GM18498 (cell line): ENCODE measurements around the gene FGF21.
"Not testable (repeated sequence)": the region's sequence is repeated elsewhere in the genome, so short reads cannot be mapped to it uniquely, and the experiment has no call there.

Experiments used
- ATAC-seq: cut with Tn5 transposase; IDR thresholded peaks from one replicate; pipeline ENCODE4 v1.9.1; 2021; ENCODE audit warnings: mild to moderate bottlenecking, moderate library complexity; ENCODE audit not compliant: unreplicated experiment

The FGF21 gene

GRCh38 chr19:48751845-48752495 lies 3.4 kb upstream of the FGF21 start:
- ATAC-seq, result no peak

GRCh38 chr19:48752496-48753365 lies 2.6 kb upstream of the FGF21 start, which contains the start of gene FUT1:
FUT1 (minus strand) TSS chr19:48752641; CDS start chr19:48751281, 1,360 bp downstream.
- ATAC-seq, result no peak

GRCh38 chr19:48755787-48756186 lies 463 bp downstream of the FGF21 start:
- ATAC-seq, result no peak

GRCh38 chr19:48756212-48756611 lies 888 bp downstream of the FGF21 start:
- ATAC-seq, result no peak

GRCh38 chr19:48756686-48757085 lies 1.4 kb downstream of the FGF21 start:
- no peak for ATAC-seq

- no peak for ATAC-seq
These were observed 1.9 kb downstream of the FGF21 start for GRCh38 chr19:48757089-48757675.

GRCh38 chr19:48757741-48758144 lies 2.4 kb downstream of the FGF21 start:
- no peak for ATAC-seq

- no peak for ATAC-seq
These were observed 5.3 kb downstream of the FGF21 start for GRCh38 chr19:48760504-48761205.

GRCh38 chr19:48765816-48766215 lies 10.5 kb downstream of the FGF21 start:
- not testable (repeated sequence) for ATAC-seq

- ATAC-seq, result not testable (repeated sequence)
These were observed 12.9 kb downstream of the FGF21 start for GRCh38 chr19:48768171-48768753.

- ATAC-seq, result no peak
These were observed 13.8 kb downstream of the FGF21 start for GRCh38 chr19:48768994-48769713.

- ATAC-seq, result no peak
These were observed 14.9 kb downstream of the FGF21 start for GRCh38 chr19:48770266-48770665.

- ATAC-seq, result no peak
These were observed 15.6 kb downstream of the FGF21 start for GRCh38 chr19:48770734-48771472.

- no peak for ATAC-seq
These were observed 17.2 kb downstream of the FGF21 start for GRCh38 chr19:48772503-48772953.

GRCh38 chr19:48777139-48777538 lies 21.8 kb downstream of the FGF21 start:
- no peak for ATAC-seq

GRCh38 chr19:48777720-48778119 lies 22.4 kb downstream of the FGF21 start:
- ATAC-seq, result no peak

GRCh38 chr19:48779636-48780035 lies 24.3 kb downstream of the FGF21 start:
- ATAC-seq, result no peak

- no peak for ATAC-seq
These were observed 25.5 kb downstream of the FGF21 start for GRCh38 chr19:48780631-48781391.

- no peak for ATAC-seq
These were observed 29.2 kb downstream of the FGF21 start for GRCh38 chr19:48784527-48784926.
